Neural progenitor cell (in vitro differentiated cells): ENCODE measurements around the gene DNAJB5. TPM values are rescaled to one million over a fixed set of nuclear protein-coding genes. Genes with fewer than 3 reads are reported as not detected.

Experiments
- DNase-seq: peaks from one replicate; pipeline ENCODE4 v3.0.0-alpha.2; 2016; ENCODE audit warnings: low spot score
- H2AFZ ChIP-seq: fragments of 200-600 bp; sonication (generic); replicated peaks from 2 replicates; pipeline ENCODE4 v1.6.1; 2016; ENCODE audit warnings: antibody characterized with exemption
- H3F3A ChIP-seq: fragments of 200-600 bp; sonication (generic); 2 replicates; pipeline ENCODE4 v1.6.1; 2016; ENCODE audit warnings: antibody characterized with exemption, low read depth
- H3K27ac ChIP-seq: fragments of 200-600 bp; sonication (generic); 2 replicates; pipeline ENCODE4 v1.5.1; 2016; ENCODE audit warnings: mild to moderate bottlenecking
- H3K27me3 ChIP-seq: fragments of 200-600 bp; sonication (generic); 2 replicates; pipeline ENCODE4 v1.6.1; 2016; ENCODE audit warnings: mild to moderate bottlenecking, moderate library complexity
- H3K36me3 ChIP-seq: fragments of 200-600 bp; sonication (generic); 2 replicates; pipeline ENCODE4 v1.5.1; 2016
- H3K4me1 ChIP-seq: fragments of 200-600 bp; sonication (generic); 2 replicates; pipeline ENCODE4 v1.6.1; 2016; ENCODE audit warnings: mixed run types
- H3K4me2 ChIP-seq: fragments of 200-600 bp; sonication (generic); 2 replicates; pipeline ENCODE4 v1.6.1; 2016
- H3K4me3 ChIP-seq: fragments of 200-600 bp; sonication (generic); 2 replicates; pipeline ENCODE4 v1.5.1; 2016
- H3K79me2 ChIP-seq: fragments of 200-600 bp; sonication (generic); 2 replicates; pipeline ENCODE4 v1.6.1; 2016; ENCODE audit warnings: low read depth
- H3K9ac ChIP-seq: fragments of 200-600 bp; sonication (generic); 2 replicates; pipeline ENCODE4 v1.6.1; 2016
- H3K9me3 ChIP-seq: fragments of 200-600 bp; sonication (generic); 2 replicates; pipeline ENCODE4 v1.5.1; 2016; ENCODE audit warnings: low read depth
- H4K20me1 ChIP-seq: fragments of 200-600 bp; sonication (generic); 2 replicates; pipeline ENCODE4 v1.6.1; 2016; ENCODE audit warnings: low read depth
- H3K27ac Mint-ChIP-seq: 3 replicates; pipeline ENCODE4 v1.8.0; 2021; ENCODE audit warnings: mixed read lengths
- H3K27me3 Mint-ChIP-seq: 2 replicates; pipeline ENCODE4 v1.8.0; 2022; ENCODE audit warnings: low read depth, mild to moderate bottlenecking, inconsistent platforms, moderate library complexity, mixed read lengths; ENCODE audit not compliant: insufficient read depth
- H3K36me3 Mint-ChIP-seq: 3 replicates; pipeline ENCODE4 v1.8.0; 2021; ENCODE audit warnings: mixed read lengths
- H3K4me1 Mint-ChIP-seq: 3 replicates; pipeline ENCODE4 v1.8.0; 2021; ENCODE audit warnings: mixed read lengths
- H3K4me3 Mint-ChIP-seq: 3 replicates; pipeline ENCODE4 v1.8.0; 2021; ENCODE audit warnings: mild to moderate bottlenecking, moderate library complexity, mixed read lengths
- H3K9me3 Mint-ChIP-seq: 3 replicates; pipeline ENCODE4 v1.8.0; 2020; ENCODE audit warnings: mixed read lengths
- EZH2 ChIP-seq: fragments of 200-600 bp; sonication (generic); IDR thresholded peaks from 2 replicates; pipeline ENCODE4 v1.6.1; 2017; ENCODE audit warnings: antibody characterized with exemption, mild to moderate bottlenecking, moderate library complexity
- EZH2phosphoT487 ChIP-seq: fragments of 200-600 bp; sonication (generic); IDR thresholded peaks from 2 replicates; pipeline ENCODE4 v1.6.1; 2017; ENCODE audit warnings: antibody characterized with exemption
- total RNA-seq: library from RNA; depleted of rRNA; stranded (reverse); fragments of >200 nt; gene quantifications from 2 replicates; pipeline ENCODE4 v1.2.3, GENCODE V29; 2015; ENCODE audit warnings: low replicate concordance
- TF ChIP-seq, protein P1 (sequence below): fragments of 200-600 bp; sonication (generic); IDR thresholded peaks from 2 replicates; pipeline ENCODE4 v1.5.1; 2017; ENCODE audit warnings: antibody characterized with exemption, mild to moderate bottlenecking

Gene DNAJB5
- total RNA-seq, 1 donor from 2014 or later = 17.4 TPM

DNA sequence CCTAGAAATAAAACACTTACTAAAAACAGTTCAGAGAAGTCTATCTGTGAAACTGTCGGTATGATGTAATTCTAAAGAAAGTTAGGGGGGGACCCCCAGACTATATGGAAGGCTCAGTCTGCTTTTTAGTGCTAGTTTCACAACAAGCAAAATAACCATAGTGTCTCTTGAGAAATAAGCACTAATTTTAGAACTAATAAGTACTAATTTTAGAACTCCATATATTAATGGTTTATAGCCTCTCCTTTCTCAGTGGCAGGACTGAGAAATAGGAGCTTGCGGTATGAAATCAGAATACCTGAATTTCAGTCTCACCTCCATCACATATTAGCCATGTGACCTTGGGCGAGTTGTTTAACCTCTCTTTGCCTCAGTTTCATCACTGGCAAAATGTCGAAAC lies 32.9 kb upstream of the DNAJB5 start:
- Histone ChIP-seq H4K20me1 (no peaks in the 10 kb centered on the region), H3K9ac (no peak overlapping the region), H3K4me2 (no peak overlapping the region), H3K27ac (no peak overlapping the region), H3K4me3 (no peak overlapping the region), H3K4me1 (peaks cover 32% of the 10 kb centered on the region), H3K9me3 (no peaks in the 10 kb centered on the region), H3F3A (peaks cover 15% of the 10 kb centered on the region), H3K36me3 (no peaks in the 10 kb centered on the region), H3K27me3 (peaks cover 60% of the 10 kb centered on the region), H2AFZ (no peak overlapping the region), H3K79me2 (no peaks in the 10 kb centered on the region)
- no peak for DNase-seq
- H3K36me3 Mint-ChIP-seq = no peaks in the 10 kb centered on the region
- H3K9me3 Mint-ChIP-seq = no peaks in the 10 kb centered on the region
- H3K27ac Mint-ChIP-seq = no peak overlapping the region
- peaks cover 29% of the 10 kb centered on the region for H3K4me1 Mint-ChIP-seq
- peaks cover 27% of the 10 kb centered on the region for H3K27me3 Mint-ChIP-seq
- TF ChIP-seq, protein P1, sequence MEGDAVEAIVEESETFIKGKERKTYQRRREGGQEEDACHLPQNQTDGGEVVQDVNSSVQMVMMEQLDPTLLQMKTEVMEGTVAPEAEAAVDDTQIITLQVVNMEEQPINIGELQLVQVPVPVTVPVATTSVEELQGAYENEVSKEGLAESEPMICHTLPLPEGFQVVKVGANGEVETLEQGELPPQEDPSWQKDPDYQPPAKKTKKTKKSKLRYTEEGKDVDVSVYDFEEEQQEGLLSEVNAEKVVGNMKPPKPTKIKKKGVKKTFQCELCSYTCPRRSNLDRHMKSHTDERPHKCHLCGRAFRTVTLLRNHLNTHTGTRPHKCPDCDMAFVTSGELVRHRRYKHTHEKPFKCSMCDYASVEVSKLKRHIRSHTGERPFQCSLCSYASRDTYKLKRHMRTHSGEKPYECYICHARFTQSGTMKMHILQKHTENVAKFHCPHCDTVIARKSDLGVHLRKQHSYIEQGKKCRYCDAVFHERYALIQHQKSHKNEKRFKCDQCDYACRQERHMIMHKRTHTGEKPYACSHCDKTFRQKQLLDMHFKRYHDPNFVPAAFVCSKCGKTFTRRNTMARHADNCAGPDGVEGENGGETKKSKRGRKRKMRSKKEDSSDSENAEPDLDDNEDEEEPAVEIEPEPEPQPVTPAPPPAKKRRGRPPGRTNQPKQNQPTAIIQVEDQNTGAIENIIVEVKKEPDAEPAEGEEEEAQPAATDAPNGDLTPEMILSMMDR = no peak
- TF ChIP-seq EZH2 = no peak
- TF ChIP-seq EZH2phosphoT487 = no peak
- peak overlapping the region; percentile 87 for H3K4me3 Mint-ChIP-seq

- H3K4me3 ChIP-seq = peak within 1 kb of the TSS; percentile 56
- no peaks in the 10 kb centered on the region for H3K9me3 ChIP-seq
- Mint-ChIP-seq H3K4me1 (peaks cover 37% of the 10 kb centered on the region), H3K27ac (no peak within 1 kb of the TSS), H3K9me3 (no peaks in the 10 kb centered on the region), H3K27me3 (peaks cover 28% of the 10 kb centered on the region), H3K4me3 (peak within 1 kb of the TSS; percentile 87), H3K36me3 (no peaks in the 10 kb centered on the region)
- no peaks in the 10 kb centered on the region for H3K36me3 ChIP-seq
- H3K4me2 ChIP-seq = peak within 1 kb of the TSS; percentile 92
- peak; percentile 78 for DNase-seq
- H3K27me3 ChIP-seq = peaks cover 53% of the 10 kb centered on the region
- H4K20me1 ChIP-seq = no peaks in the 10 kb centered on the region
- H3K79me2 ChIP-seq = no peaks in the 10 kb centered on the region
- peak within 1 kb of the TSS; percentile 69 for H2AFZ ChIP-seq
- H3K27ac ChIP-seq = no peak within 1 kb of the TSS
- no peak for TF ChIP-seq EZH2phosphoT487
- peak; percentile 58 for TF ChIP-seq EZH2
- TF ChIP-seq, protein P1 = peak; percentile 18
- peaks cover 23% of the 10 kb centered on the region for H3F3A ChIP-seq
- peaks cover 41% of the 10 kb centered on the region for H3K4me1 ChIP-seq
- H3K9ac ChIP-seq = no peak within 1 kb of the TSS
Measured at GRCh38 chr9:34957492-34958410, 31.8 kb upstream of the DNAJB5 start, which contains the start of gene PHF24. TSS of gene PHF24 (plus strand) at chr9:34958285. CDS start at chr9:34971299, 13,014 bp downstream.

DNA sequence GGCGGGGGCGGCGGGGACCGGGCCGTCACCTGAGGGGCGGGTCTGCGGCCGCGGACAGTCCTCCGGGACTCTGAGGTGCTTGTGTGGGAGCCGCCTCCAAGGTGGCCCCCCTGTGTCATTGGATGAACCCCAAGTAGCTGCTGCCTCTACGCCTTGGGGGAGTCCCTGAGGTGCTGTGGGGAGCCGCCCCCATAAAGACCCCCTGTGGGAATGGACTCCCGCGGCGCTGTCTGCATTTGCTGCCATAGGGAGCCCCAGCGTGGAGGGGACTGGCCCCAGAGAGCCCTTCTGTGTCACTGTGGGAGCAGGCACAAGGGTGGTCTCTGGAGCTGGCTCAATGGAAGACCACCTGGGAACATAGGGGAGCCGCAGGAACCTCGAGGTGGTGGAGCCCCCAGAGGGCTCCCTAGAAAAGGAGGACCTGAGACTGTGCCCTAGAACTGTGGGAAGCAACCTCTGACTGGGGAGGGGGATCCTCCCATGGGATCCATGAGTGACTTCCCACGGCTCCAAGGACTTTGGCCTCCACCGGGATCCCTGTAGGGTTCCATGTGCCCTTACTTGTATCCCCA lies 31.0 kb upstream of the DNAJB5 start:
- Histone ChIP-seq H3K4me1 (peaks cover 48% of the 10 kb centered on the region), H3K4me3 (peak overlapping the region; percentile 56), H3K79me2 (no peaks in the 10 kb centered on the region), H3K27ac (no peak overlapping the region), H2AFZ (no peak overlapping the region), H3F3A (peaks cover 23% of the 10 kb centered on the region), H4K20me1 (no peaks in the 10 kb centered on the region), H3K36me3 (no peaks in the 10 kb centered on the region), H3K4me2 (peak overlapping the region; percentile 84), H3K9me3 (no peaks in the 10 kb centered on the region), H3K9ac (no peak overlapping the region), H3K27me3 (peaks cover 53% of the 10 kb centered on the region)
- no peak for DNase-seq
- peak overlapping the region; percentile 68 for H3K4me3 Mint-ChIP-seq
- peaks cover 29% of the 10 kb centered on the region for H3K27me3 Mint-ChIP-seq
- no peaks in the 10 kb centered on the region for H3K9me3 Mint-ChIP-seq
- peaks cover 44% of the 10 kb centered on the region for H3K4me1 Mint-ChIP-seq
- TF ChIP-seq, protein P1 = no peak
- TF ChIP-seq EZH2phosphoT487 = no peak
- TF ChIP-seq EZH2 = peak; percentile 5
- H3K36me3 Mint-ChIP-seq = no peaks in the 10 kb centered on the region
- no peak overlapping the region for H3K27ac Mint-ChIP-seq
